GM19099 (cell line): Measurements from ENCODE around the gene DGKH.

ENCODE experiments used
- POLR2A ChIP-seq: IDR thresholded peaks from 3 replicates; pipeline ENCODE4 v1.6.1; 2011; ENCODE audit warnings: low read depth; ENCODE audit not compliant: insufficient read length; ENCODE audit errors: extremely low read depth

DGKH gene

GRCh38 chr13:42284068-42284467 is 235.6 kb downstream of the DGKH start:
- TF ChIP-seq POLR2A: no peak
